ENCODE results near the gene ASB18.

DNA sequence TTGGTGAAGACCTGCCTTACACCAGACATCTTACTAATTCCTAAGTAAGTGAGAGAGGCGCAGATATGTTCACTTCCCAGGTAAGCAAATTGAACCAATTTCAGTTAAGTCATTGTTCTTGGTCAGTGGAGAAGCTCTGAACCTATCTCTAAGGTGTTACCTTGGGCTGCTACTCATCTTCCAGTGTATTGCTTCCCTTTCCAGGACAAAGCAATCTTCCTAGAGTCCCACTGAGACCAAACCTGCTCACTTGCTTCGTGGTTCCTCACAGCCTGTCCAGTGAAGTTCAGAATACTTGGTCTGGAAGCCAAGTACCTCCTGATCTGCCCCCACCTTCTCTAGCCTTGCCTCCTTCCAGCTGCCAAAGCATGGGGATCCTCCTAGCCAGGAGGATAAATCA is 73.5 kb downstream of the ASB18 start:
- TF ChIP-seq, protein P1, sequence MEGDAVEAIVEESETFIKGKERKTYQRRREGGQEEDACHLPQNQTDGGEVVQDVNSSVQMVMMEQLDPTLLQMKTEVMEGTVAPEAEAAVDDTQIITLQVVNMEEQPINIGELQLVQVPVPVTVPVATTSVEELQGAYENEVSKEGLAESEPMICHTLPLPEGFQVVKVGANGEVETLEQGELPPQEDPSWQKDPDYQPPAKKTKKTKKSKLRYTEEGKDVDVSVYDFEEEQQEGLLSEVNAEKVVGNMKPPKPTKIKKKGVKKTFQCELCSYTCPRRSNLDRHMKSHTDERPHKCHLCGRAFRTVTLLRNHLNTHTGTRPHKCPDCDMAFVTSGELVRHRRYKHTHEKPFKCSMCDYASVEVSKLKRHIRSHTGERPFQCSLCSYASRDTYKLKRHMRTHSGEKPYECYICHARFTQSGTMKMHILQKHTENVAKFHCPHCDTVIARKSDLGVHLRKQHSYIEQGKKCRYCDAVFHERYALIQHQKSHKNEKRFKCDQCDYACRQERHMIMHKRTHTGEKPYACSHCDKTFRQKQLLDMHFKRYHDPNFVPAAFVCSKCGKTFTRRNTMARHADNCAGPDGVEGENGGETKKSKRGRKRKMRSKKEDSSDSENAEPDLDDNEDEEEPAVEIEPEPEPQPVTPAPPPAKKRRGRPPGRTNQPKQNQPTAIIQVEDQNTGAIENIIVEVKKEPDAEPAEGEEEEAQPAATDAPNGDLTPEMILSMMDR (IDR thresholded peaks at IDR 0.05) = no peak
- TF ChIP-seq POLR2A (IDR thresholded peaks at IDR 0.05) = no peak

Data from uterus (tissue), 2 donors.